ENCODE measurements around the gene PPFIBP2. TPM values are rescaled to one million over a fixed set of nuclear protein-coding genes. Genes with fewer than 3 reads are reported as not detected.
A peak's percentile ranks its signal among the peaks of the same experiment; 100 is the strongest.

The PPFIBP2 gene
- polyA plus RNA-seq, 1 experiment = 20.6 TPM

- no peak for TF ChIP-seq CTCF (IDR thresholded peaks at IDR 0.05; ENCODE audit: insufficient read depth, low read depth, low read length)
- ChIA-PET POLR2A (interaction anchor here (0.6 kb wide), 1 partner anchor 126 kb away, joined by 4 read pairs; no protein-coding TSS in a partner anchor), CTCF (interaction anchor here (0.6 to 2.0 kb wide), 4 partner anchors 17 to 55 kb away, joined by 4 to 8 read pairs (median 4); partner anchors contain the start of gene PPFIBP2)
- Histone ChIP-seq H3K36me3 (ENCODE audit: control insufficient read depth, insufficient read depth, low read length) (no peaks in the 10 kb centered on the region), H3K27me3 (ENCODE audit: control insufficient read depth, insufficient read depth, low read length) (no peaks in the 10 kb centered on the region), H3K4me3 (ENCODE audit: low read depth, low read length) (no peak overlapping the region)
- peak; percentile 54 for DNase-seq (ENCODE audit: low read depth)
These were observed 37.8 kb downstream of the PPFIBP2 start for GRCh38 chr11:7551571-7551970.

- CTCF ChIA-PET = interaction anchor here (0.7 to 1.2 kb wide), 3 partner anchors 19 to 39 kb away, joined by 3 to 4 read pairs (median 4); partner anchors contain the start of gene PPFIBP2
- no peak for DNase-seq (ENCODE audit: low read depth)
- Histone ChIP-seq H3K27me3 (ENCODE audit: control insufficient read depth, insufficient read depth, low read length) (no peaks in the 10 kb centered on the region), H3K36me3 (ENCODE audit: control insufficient read depth, insufficient read depth, low read length) (no peaks in the 10 kb centered on the region), H3K4me3 (ENCODE audit: low read depth, low read length) (no peak overlapping the region)
- POLR2A ChIA-PET = interaction anchor here (0.9 kb wide), 1 partner anchor 25 kb away, joined by 3 read pairs; no protein-coding TSS in a partner anchor
- TF ChIP-seq CTCF (IDR thresholded peaks at IDR 0.05; ENCODE audit: insufficient read depth, low read depth, low read length) = no peak
These were observed 38.9 kb downstream of the PPFIBP2 start for GRCh38 chr11:7552666-7553065.

- Histone ChIP-seq H3K27me3 (ENCODE audit: control insufficient read depth, insufficient read depth, low read length) (no peaks in the 10 kb centered on the region), H3K4me3 (ENCODE audit: low read depth, low read length) (no peak overlapping the region), H3K36me3 (ENCODE audit: control insufficient read depth, insufficient read depth, low read length) (no peaks in the 10 kb centered on the region)
- TF ChIP-seq CTCF (IDR thresholded peaks at IDR 0.05; ENCODE audit: insufficient read depth, low read depth, low read length) = no peak
- DNase-seq (ENCODE audit: low read depth) = no peak
- CTCF ChIA-PET = interaction anchor here (0.9 kb wide), 1 partner anchor 16 kb away, joined by 5 read pairs; no protein-coding TSS in a partner anchor
- POLR2A ChIA-PET = no interaction called here
These were observed 41.4 kb downstream of the PPFIBP2 start for GRCh38 chr11:7555052-7555699.

GRCh38 chr11:7558046-7558445 is 44.2 kb downstream of the PPFIBP2 start:
- no peaks in the 10 kb centered on the region for H3K27me3 ChIP-seq (ENCODE audit: control insufficient read depth, insufficient read depth, low read length)
- no peak overlapping the region for H3K4me3 ChIP-seq (ENCODE audit: low read depth, low read length)
- no peak for TF ChIP-seq CTCF (IDR thresholded peaks at IDR 0.05; ENCODE audit: insufficient read depth, low read depth, low read length)
- no peak for DNase-seq (ENCODE audit: low read depth)
- ChIA-PET POLR2A (no interaction called here), CTCF (interaction anchor here (1.0 to 1.4 kb wide), 2 partner anchors 14 to 98 kb away, joined by 3 read pairs; no protein-coding TSS in a partner anchor)
- H3K36me3 ChIP-seq (ENCODE audit: control insufficient read depth, insufficient read depth, low read length) = no peaks in the 10 kb centered on the region

GRCh38 chr11:7559398-7560283 is 45.8 kb downstream of the PPFIBP2 start:
- ChIA-PET POLR2A (no interaction called here), CTCF (interaction anchor here (0.6 to 2.0 kb wide), 7 partner anchors 12 to 994 kb away, joined by 3 to 7 read pairs (median 3); partner anchors contain the start of gene PPFIBP2)
- Histone ChIP-seq H3K4me3 (ENCODE audit: low read depth, low read length) (no peak overlapping the region), H3K36me3 (ENCODE audit: control insufficient read depth, insufficient read depth, low read length) (no peaks in the 10 kb centered on the region), H3K27me3 (ENCODE audit: control insufficient read depth, insufficient read depth, low read length) (no peaks in the 10 kb centered on the region)
- DNase-seq (ENCODE audit: low read depth) = no peak
- TF ChIP-seq CTCF (IDR thresholded peaks at IDR 0.05; ENCODE audit: insufficient read depth, low read depth, low read length) = no peak
